ENCODE measurements around the gene AAR2.
A peak's percentile ranks its signal among the peaks of the same experiment; 100 is the strongest.

The AAR2 gene

DNA sequence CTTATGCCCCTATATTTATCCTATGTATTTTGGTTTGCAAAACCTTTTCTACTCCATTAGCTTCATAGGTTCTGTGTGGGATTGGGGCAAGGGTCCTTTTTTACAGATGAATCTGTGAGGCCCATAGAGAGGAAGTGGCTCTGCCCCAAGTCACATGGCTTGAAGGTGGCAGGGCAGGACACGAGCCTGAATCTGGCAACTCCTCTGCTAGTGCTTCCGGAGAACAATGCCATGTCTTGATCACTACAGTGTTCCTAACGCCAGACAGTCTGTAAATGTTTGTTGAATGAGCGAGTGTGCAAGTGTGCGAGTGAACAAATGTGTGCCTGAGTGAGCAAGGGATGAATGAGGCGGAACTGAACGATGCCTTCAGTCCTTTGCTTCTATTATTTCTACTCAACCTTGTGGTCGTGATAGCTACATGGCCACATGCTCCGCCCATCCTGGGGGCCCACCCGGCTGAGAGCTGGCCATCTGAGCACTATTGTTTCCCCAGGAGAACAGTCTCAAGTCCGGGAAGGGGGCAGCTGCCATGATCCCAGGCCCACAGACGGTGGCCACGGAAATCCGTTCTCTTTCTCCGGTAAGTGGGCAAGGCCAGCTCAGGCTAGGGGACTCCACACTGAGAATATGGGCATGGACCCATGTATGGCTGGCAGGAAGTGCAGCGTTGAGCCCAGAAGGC, 17.8 kb upstream of the AAR2 start:
- no peak overlapping the region for H3K27ac ChIP-seq (ENCODE audit: low read length, poor library complexity, severe bottlenecking)
- no peak overlapping the region for H4K91ac ChIP-seq (ENCODE audit: low read length)
- H3K79me1 ChIP-seq (replicated peaks; ENCODE audit: low read length, poor library complexity, severe bottlenecking): no peaks in the 10 kb centered on the region
- H2AFZ ChIP-seq (ENCODE audit: low read depth, low read length): no peak overlapping the region
- H2BK15ac ChIP-seq (ENCODE audit: low read depth, poor library complexity, severe bottlenecking): no peak overlapping the region
- no peak overlapping the region for H2AK5ac ChIP-seq (ENCODE audit: low read length, severe bottlenecking)
- H3K9me3 ChIP-seq (ENCODE audit: control insufficient read depth, low read length): no peaks in the 10 kb centered on the region
- H3K14ac ChIP-seq (ENCODE audit: low read length in 2 of 2): no peak overlapping the region
- H3K4me1 ChIP-seq (ENCODE audit: control insufficient read depth, insufficient read depth, low read depth, low read length): no peaks in the 10 kb centered on the region
- H3K4me2 ChIP-seq (ENCODE audit: low read length, poor library complexity, severe bottlenecking): no peak overlapping the region
- peaks cover 28 to 75% of the 10 kb centered on the region in 2 experiments for H3K36me3 ChIP-seq (ENCODE audit: control insufficient read depth in 1 of 2, insufficient read depth in 2 of 2, low read depth in 1 of 2, low read length in 2 of 2)
- no peak overlapping the region for H4K8ac ChIP-seq (ENCODE audit: low read length)
- H3K4me3 ChIP-seq (ENCODE audit: insufficient read depth in 1 of 2, low read depth in 1 of 2, low read length in 2 of 2): no peak overlapping the region
- H2BK120ac ChIP-seq (ENCODE audit: low read depth, low read length): no peak overlapping the region
- no peak overlapping the region for H2BK12ac ChIP-seq (ENCODE audit: low read length in 2 of 2)
- 86% methylated on average over 16 of the region's 16 CpGs for WGBS
- H3K27me3 ChIP-seq (ENCODE audit: control insufficient read depth in 1 of 2, insufficient read depth in 1 of 2, low read length in 2 of 2): no peaks in the 10 kb centered on the region
- H3K23ac ChIP-seq (ENCODE audit: low read length in 2 of 2): no peak overlapping the region
- H3K9ac ChIP-seq (ENCODE audit: low read length): no peak overlapping the region
- no peak overlapping the region for H2BK5ac ChIP-seq (ENCODE audit: low read depth, low read length, poor library complexity, severe bottlenecking)
- DNase-seq: no peak
- H3K18ac ChIP-seq (ENCODE audit: low read depth in 1 of 2, low read length in 2 of 2): no peak overlapping the region
- H3K4ac ChIP-seq (ENCODE audit: low read depth in 1 of 2, low read length in 2 of 2): no peak overlapping the region

DNA sequence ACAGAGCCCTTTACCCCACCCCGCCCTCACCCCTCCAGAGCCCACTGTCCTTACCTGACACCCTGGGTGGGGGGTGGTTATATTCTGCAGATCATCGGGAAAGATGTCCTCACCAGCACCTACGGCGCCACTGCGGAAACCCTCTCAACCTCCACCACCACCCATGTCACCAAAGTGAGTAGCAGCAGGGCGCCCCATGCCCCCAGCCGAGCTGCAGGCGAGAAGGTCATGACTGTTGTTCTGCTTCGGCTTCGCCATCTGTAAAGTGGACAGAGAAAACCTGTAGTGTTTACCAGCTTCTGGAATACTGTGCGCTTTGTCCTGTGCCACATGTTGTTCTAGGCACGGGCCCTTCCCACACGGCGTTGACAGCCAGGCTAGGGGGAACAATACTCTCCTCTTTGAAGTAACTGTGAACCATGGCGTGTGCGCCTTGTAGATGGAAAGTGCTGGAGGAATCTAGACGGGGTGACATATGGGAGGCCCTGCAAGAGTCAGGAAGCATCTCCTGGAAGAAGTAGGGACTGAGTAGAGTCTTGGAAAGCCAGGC, 16.5 kb upstream of the AAR2 start:
- Histone ChIP-seq H3K18ac (ENCODE audit: low read depth in 1 of 2, low read length in 2 of 2) (no peak overlapping the region), H3K4me2 (ENCODE audit: low read length, poor library complexity, severe bottlenecking) (no peak overlapping the region), H3K4ac (ENCODE audit: low read depth in 1 of 2, low read length in 2 of 2) (no peak overlapping the region), H3K23ac (ENCODE audit: low read length in 2 of 2) (no peak overlapping the region), H2BK5ac (ENCODE audit: low read depth, low read length, poor library complexity, severe bottlenecking) (no peak overlapping the region), H3K27me3 (ENCODE audit: control insufficient read depth in 1 of 2, insufficient read depth in 1 of 2, low read length in 2 of 2) (no peaks in the 10 kb centered on the region), H3K79me1 (replicated peaks; ENCODE audit: low read length, poor library complexity, severe bottlenecking) (no peaks in the 10 kb centered on the region), H3K36me3 (ENCODE audit: control insufficient read depth in 1 of 2, insufficient read depth in 2 of 2, low read depth in 1 of 2, low read length in 2 of 2) (peaks cover 24 to 64% of the 10 kb centered on the region in 2 experiments), H3K9me3 (ENCODE audit: control insufficient read depth, low read length) (no peaks in the 10 kb centered on the region), H3K4me3 (ENCODE audit: insufficient read depth in 1 of 2, low read depth in 1 of 2, low read length in 2 of 2) (no peak overlapping the region), H2BK15ac (ENCODE audit: low read depth, poor library complexity, severe bottlenecking) (no peak overlapping the region), H3K27ac (ENCODE audit: low read length, poor library complexity, severe bottlenecking) (no peak overlapping the region), H2BK12ac (ENCODE audit: low read length in 2 of 2) (no peak overlapping the region), H2AFZ (ENCODE audit: low read depth, low read length) (no peak overlapping the region), H4K8ac (ENCODE audit: low read length) (no peak overlapping the region), H2AK5ac (ENCODE audit: low read length, severe bottlenecking) (no peak overlapping the region), H3K4me1 (ENCODE audit: control insufficient read depth, insufficient read depth, low read depth, low read length) (no peaks in the 10 kb centered on the region), H3K14ac (ENCODE audit: low read length in 2 of 2) (no peak overlapping the region), H4K91ac (ENCODE audit: low read length) (no peak overlapping the region), H3K9ac (ENCODE audit: low read length) (no peak overlapping the region), H2BK120ac (ENCODE audit: low read depth, low read length) (peak overlapping the region; percentile 42)
- 92% methylated on average over 17 of the region's 17 CpGs for WGBS
- no peak for DNase-seq

DNA sequence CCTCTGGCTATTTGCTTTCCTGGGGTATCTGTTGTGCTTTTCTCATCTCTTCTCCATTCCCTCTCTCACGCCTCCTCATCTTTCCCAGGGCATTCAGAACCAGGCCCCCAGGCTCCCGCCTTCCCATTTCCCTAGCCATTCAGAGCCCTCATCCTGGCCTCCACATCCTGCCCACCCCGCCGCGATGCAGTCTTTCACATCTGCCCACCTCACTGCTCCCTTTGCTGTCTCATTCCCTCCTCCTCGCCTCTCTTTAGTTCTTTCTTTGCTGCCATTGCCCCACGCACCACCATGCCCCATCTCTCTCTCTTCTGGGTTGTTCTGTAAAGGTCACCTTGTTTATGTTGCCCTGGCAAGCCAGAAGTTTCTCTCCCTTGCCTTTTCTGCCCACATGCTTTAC, 10.6 kb upstream of the AAR2 start:
- Histone ChIP-seq H3K79me1 (replicated peaks; ENCODE audit: low read length, poor library complexity, severe bottlenecking) (no peaks in the 10 kb centered on the region), H2BK5ac (ENCODE audit: low read depth, low read length, poor library complexity, severe bottlenecking) (no peak overlapping the region), H3K18ac (ENCODE audit: low read depth in 1 of 2, low read length in 2 of 2) (no peak overlapping the region), H3K27me3 (ENCODE audit: control insufficient read depth in 1 of 2, insufficient read depth in 1 of 2, low read length in 2 of 2) (no peaks in the 10 kb centered on the region), H3K14ac (ENCODE audit: low read length in 2 of 2) (no peak overlapping the region), H3K4me1 (ENCODE audit: control insufficient read depth, insufficient read depth, low read depth, low read length) (no peaks in the 10 kb centered on the region), H3K23ac (ENCODE audit: low read length in 2 of 2) (no peak overlapping the region), H4K8ac (ENCODE audit: low read length) (no peak overlapping the region), H2BK15ac (ENCODE audit: low read depth, poor library complexity, severe bottlenecking) (no peak overlapping the region), H3K36me3 (ENCODE audit: control insufficient read depth in 1 of 2, insufficient read depth in 2 of 2, low read depth in 1 of 2, low read length in 2 of 2) (peaks cover 7 to 74% of the 10 kb centered on the region in 2 experiments), H2BK120ac (ENCODE audit: low read depth, low read length) (no peak overlapping the region), H3K27ac (ENCODE audit: low read length, poor library complexity, severe bottlenecking) (no peak overlapping the region), H3K9me3 (ENCODE audit: control insufficient read depth, low read length) (no peaks in the 10 kb centered on the region), H3K4ac (ENCODE audit: low read depth in 1 of 2, low read length in 2 of 2) (no peak overlapping the region), H3K9ac (ENCODE audit: low read length) (no peak overlapping the region), H2AFZ (ENCODE audit: low read depth, low read length) (no peak overlapping the region), H2AK5ac (ENCODE audit: low read length, severe bottlenecking) (no peak overlapping the region), H4K91ac (ENCODE audit: low read length) (no peak overlapping the region), H3K4me3 (ENCODE audit: insufficient read depth in 1 of 2, low read depth in 1 of 2, low read length in 2 of 2) (no peak overlapping the region), H2BK12ac (ENCODE audit: low read length in 2 of 2) (no peak overlapping the region), H3K4me2 (ENCODE audit: low read length, poor library complexity, severe bottlenecking) (no peak overlapping the region)
- WGBS: 86% methylated on average over 7 of the region's 7 CpGs
- DNase-seq: no peak

DNA sequence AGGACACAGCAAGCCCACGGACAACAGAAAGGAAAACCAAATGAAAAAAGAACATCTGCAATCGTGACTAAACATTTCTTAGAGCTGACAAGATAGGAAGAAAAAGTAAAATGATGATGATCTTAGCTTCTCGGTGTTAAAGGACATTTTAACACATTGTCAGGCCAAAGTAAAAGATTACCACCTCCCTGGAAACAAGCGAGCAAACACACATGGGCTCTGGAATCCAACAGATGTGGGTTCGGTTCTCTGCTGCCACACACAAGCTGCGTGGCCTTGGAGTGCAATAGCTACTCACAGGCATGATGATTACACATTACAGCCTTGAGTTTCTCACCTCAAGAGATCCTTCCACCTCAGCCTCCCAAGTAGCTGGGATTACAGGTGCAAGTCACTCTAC, 7.5 kb upstream of the AAR2 start:
- Histone ChIP-seq H3K4me3 (ENCODE audit: insufficient read depth in 1 of 2, low read depth in 1 of 2, low read length in 2 of 2) (no peak overlapping the region), H2BK12ac (ENCODE audit: low read length in 2 of 2) (no peak overlapping the region), H4K91ac (ENCODE audit: low read length) (no peak overlapping the region), H2AFZ (ENCODE audit: low read depth, low read length) (no peak overlapping the region), H3K23ac (ENCODE audit: low read length in 2 of 2) (no peak overlapping the region), H3K79me1 (replicated peaks; ENCODE audit: low read length, poor library complexity, severe bottlenecking) (no peaks in the 10 kb centered on the region), H3K9ac (ENCODE audit: low read length) (no peak overlapping the region), H2BK5ac (ENCODE audit: low read depth, low read length, poor library complexity, severe bottlenecking) (no peak overlapping the region), H3K36me3 (ENCODE audit: control insufficient read depth in 1 of 2, insufficient read depth in 2 of 2, low read depth in 1 of 2, low read length in 2 of 2) (peaks cover 5 to 52% of the 10 kb centered on the region in 2 experiments), H3K9me3 (ENCODE audit: control insufficient read depth, low read length) (no peaks in the 10 kb centered on the region), H3K18ac (ENCODE audit: low read depth in 1 of 2, low read length in 2 of 2) (no peak overlapping the region), H2BK120ac (ENCODE audit: low read depth, low read length) (no peak overlapping the region), H3K4ac (ENCODE audit: low read depth in 1 of 2, low read length in 2 of 2) (no peak overlapping the region), H3K4me2 (ENCODE audit: low read length, poor library complexity, severe bottlenecking) (no peak overlapping the region), H3K27ac (ENCODE audit: low read length, poor library complexity, severe bottlenecking) (no peak overlapping the region), H3K27me3 (ENCODE audit: control insufficient read depth in 1 of 2, insufficient read depth in 1 of 2, low read length in 2 of 2) (no peaks in the 10 kb centered on the region), H2BK15ac (ENCODE audit: low read depth, poor library complexity, severe bottlenecking) (no peak overlapping the region), H4K8ac (ENCODE audit: low read length) (no peak overlapping the region), H3K4me1 (ENCODE audit: control insufficient read depth, insufficient read depth, low read depth, low read length) (no peaks in the 10 kb centered on the region), H3K14ac (ENCODE audit: low read length in 2 of 2) (no peak overlapping the region), H2AK5ac (ENCODE audit: low read length, severe bottlenecking) (no peak overlapping the region)
- 94% methylated on average over 6 of the region's 6 CpGs for WGBS
- DNase-seq: no peak
